GM23248 (cell line): Measurements from ENCODE around the gene METTL15. TPM values are rescaled to one million over a fixed set of nuclear protein-coding genes. Genes with fewer than 3 reads are reported as not detected.
A peak's percentile ranks its signal among the peaks of the same experiment; 100 is the strongest.

ENCODE experiments used
- DNase-seq: peaks from one replicate; pipeline ENCODE4 v3.0.0-alpha.2; 2015
- H2AFZ ChIP-seq: fragments of 200-600 bp; sonication (generic); 2 replicates; pipeline ENCODE4 v1.6.1; 2016; ENCODE audit warnings: antibody characterized with exemption
- H3F3A ChIP-seq: fragments of 200-600 bp; sonication (generic); 2 replicates; pipeline ENCODE4 v1.6.1; 2016; ENCODE audit warnings: mild to moderate bottlenecking, antibody characterized with exemption, mixed run types; ENCODE audit not compliant: insufficient read depth
- H3K27ac ChIP-seq: fragments of 200-600 bp; sonication (generic); 2 replicates; pipeline ENCODE4 v1.5.1; 2016; ENCODE audit warnings: mild to moderate bottlenecking
- H3K27me3 ChIP-seq: fragments of 200-600 bp; sonication (generic); replicated peaks from 2 replicates; pipeline ENCODE4 v1.6.1; 2016; ENCODE audit warnings: mild to moderate bottlenecking; ENCODE audit not compliant: insufficient read depth
- H3K36me3 ChIP-seq: fragments of 200-600 bp; sonication (generic); 2 replicates; pipeline ENCODE4 v1.6.1; 2016; ENCODE audit warnings: low read depth, mild to moderate bottlenecking
- H3K4me1 ChIP-seq: fragments of 200-600 bp; sonication (generic); 2 replicates; pipeline ENCODE4 v1.6.1; 2016; ENCODE audit warnings: mild to moderate bottlenecking; ENCODE audit not compliant: insufficient read depth
- H3K4me2 ChIP-seq: fragments of 200-600 bp; sonication (generic); one replicate; pipeline ENCODE4 v1.6.1; 2016; ENCODE audit warnings: mild to moderate bottlenecking; ENCODE audit not compliant: unreplicated experiment
- H3K4me3 ChIP-seq: fragments of 200-600 bp; sonication (generic); 2 replicates; pipeline ENCODE4 v1.5.1; 2016; ENCODE audit warnings: mild to moderate bottlenecking
- H3K79me2 ChIP-seq: fragments of 200-600 bp; sonication (generic); 2 replicates; pipeline ENCODE4 v1.6.1; 2016; ENCODE audit warnings: mild to moderate bottlenecking; ENCODE audit not compliant: insufficient read depth
- H3K9ac ChIP-seq: fragments of 200-600 bp; sonication (generic); 2 replicates; pipeline ENCODE4 v1.6.1; 2016; ENCODE audit warnings: mild to moderate bottlenecking
- H3K9me2 ChIP-seq: fragments of 200-600 bp; sonication (generic); 2 replicates; pipeline ENCODE4 v1.6.1; 2016; ENCODE audit warnings: mixed run types, mild to moderate bottlenecking, moderate library complexity; ENCODE audit not compliant: insufficient read depth
- H3K9me3 ChIP-seq: fragments of 200-600 bp; sonication (generic); one replicate; pipeline ENCODE4 v1.6.1; 2017; ENCODE audit warnings: low read depth
- H4K20me1 ChIP-seq: fragments of 200-600 bp; sonication (generic); 2 replicates; pipeline ENCODE4 v1.6.0; 2016; ENCODE audit not compliant: insufficient read depth
- EZH2 ChIP-seq: fragments of 200-600 bp; sonication (generic); IDR thresholded peaks from 2 replicates; pipeline ENCODE4 v1.6.1; 2018; ENCODE audit warnings: antibody characterized with exemption, mild to moderate bottlenecking; ENCODE audit not compliant: insufficient read depth, poor library complexity, severe bottlenecking
- EZH2phosphoT487 ChIP-seq: fragments of 200-600 bp; sonication (generic); IDR thresholded peaks from 2 replicates; pipeline ENCODE4 v1.6.1; 2018; ENCODE audit warnings: antibody characterized with exemption, moderate library complexity, mild to moderate bottlenecking, low read depth; ENCODE audit not compliant: insufficient read depth
- WGBS, 2 experiments: methylation state at CpG; one replicate each; pipeline ENCODE4 v1.1.6; 2015 to 2017; ENCODE audit warnings: low lambda C conversion rate in 2 of 2, low coverage in 1 of 2; ENCODE audit errors: missing lambda C conversion rate in 2 of 2; 5-methylcytosine and 5-hydroxymethylcytosine counted together
- in situ Hi-C: fragments of 300-500 bp; cut with MboI; formaldehyde crosslinking; loops from 2 replicates; pipeline ENCODE4 v1.15.0; 2020
- polyA plus RNA-seq: library from polyadenylated mRNA; unstranded; fragments of >200 nt; fragmentation: Nextera tagmentation; extraction: Ambion mirVana; gene quantifications from 2 replicates; pipeline ENCODE4 v1.2.1, GENCODE V29; 2016
- total RNA-seq: library from RNA; depleted of rRNA; stranded (reverse); fragments of >200 nt; shearing (Covaris generic); gene quantifications from 2 replicates; pipeline ENCODE4 v1.2.3, GENCODE V29; 2014

Gene METTL15
- total and polyA plus RNA-seq, 2 experiments from 2014 or later, result 13.1 to 15.9 TPM

DNA sequence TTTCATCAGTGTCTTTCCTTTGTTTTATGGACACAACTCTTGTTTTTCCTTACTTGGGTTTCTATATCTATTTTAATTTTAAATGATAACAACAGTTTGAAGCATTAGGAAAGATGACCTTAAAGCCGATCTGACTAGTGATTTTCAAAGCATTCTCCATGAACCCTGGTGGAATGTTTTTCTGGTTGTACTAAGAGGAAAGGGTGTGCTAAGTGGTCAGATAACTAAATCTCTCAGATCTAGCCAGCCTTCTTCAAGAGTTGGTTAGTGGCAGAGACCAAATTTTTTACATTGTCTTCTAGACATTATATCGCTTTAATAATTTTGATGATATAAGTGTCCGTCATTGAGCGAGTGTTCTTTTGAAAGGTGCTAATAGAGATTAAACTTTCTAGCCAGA lies 134.4 kb downstream of the METTL15 start:
- in situ Hi-C loops, result no loop called here
- 91 to 94% methylated on average over 4 of the region's 4 CpGs for WGBS, 2 experiments

DNA sequence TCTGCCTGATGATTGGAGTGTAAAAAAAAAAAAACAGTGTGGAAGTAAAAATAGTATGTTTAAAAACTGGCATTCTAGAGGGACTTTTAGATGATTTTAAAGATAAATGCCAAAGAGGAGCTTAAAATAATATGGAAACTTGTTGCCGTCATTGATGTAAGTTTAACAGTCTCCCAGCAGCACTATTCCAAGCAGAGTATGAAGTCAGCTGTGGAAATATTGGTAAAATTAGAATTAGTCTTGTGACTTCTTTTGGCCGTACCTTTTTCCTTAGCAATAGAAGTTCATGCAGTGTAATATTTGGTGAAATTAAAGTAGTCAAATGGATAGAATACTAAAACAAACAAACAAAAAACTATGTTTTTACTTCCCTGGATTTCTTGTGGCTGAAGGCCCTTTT lies 134.9 kb downstream of the METTL15 start:
- peaks cover 27% of the 10 kb centered on the region for H3K4me1 ChIP-seq
- peak overlapping the region; percentile 25 for H3K4me3 ChIP-seq
- peak overlapping the region; percentile 10; the same call in 1 of the 2 replicates for H3K27ac ChIP-seq
- H3K9ac ChIP-seq, result no peak overlapping the region
- no peaks in the 10 kb centered on the region for H3K9me2 ChIP-seq
- H3K9me3 ChIP-seq, result no peaks in the 10 kb centered on the region
- H3K27me3 ChIP-seq, result no peaks in the 10 kb centered on the region
- TF ChIP-seq EZH2phosphoT487 (no peak), EZH2 (no peak)
- H2AFZ ChIP-seq, result 0 out of 2 replicates have a peak overlapping the region, but pooled peaks have one; percentile 7
- peak; percentile 26 for DNase-seq
- no peaks in the 10 kb centered on the region for H3K36me3 ChIP-seq
- peaks cover 20% of the 10 kb centered on the region for H3F3A ChIP-seq
- H3K4me2 ChIP-seq, result peak overlapping the region; percentile 45
- in situ Hi-C loops, result no loop called here
- WGBS, 2 experiments, result 24 to 27% methylated on average over 2 of the region's 2 CpGs
- no peaks in the 10 kb centered on the region; the same call in 1 of the 2 replicates for H3K79me2 ChIP-seq
- H4K20me1 ChIP-seq, result no peaks in the 10 kb centered on the region

More for the DNA sequence above, 134.4 kb downstream of the METTL15 start:
- no peaks in the 10 kb centered on the region; the same call in 1 of the 2 replicates for H3K79me2 ChIP-seq
- no peak overlapping the region for H3K27ac ChIP-seq
- DNase-seq, result no peak
- 0 out of 2 replicates have a peak overlapping the region, but pooled peaks have one; percentile 7 for H2AFZ ChIP-seq
- H3K4me3 ChIP-seq, result no peak overlapping the region
- no peak for TF ChIP-seq EZH2
- TF ChIP-seq EZH2phosphoT487, result no peak
- H3K9me3 ChIP-seq, result no peaks in the 10 kb centered on the region
- H3K4me2 ChIP-seq, result no peak overlapping the region
- H3K9me2 ChIP-seq, result no peaks in the 10 kb centered on the region
- H3K27me3 ChIP-seq, result no peaks in the 10 kb centered on the region
- H3K4me1 ChIP-seq, result peaks cover 27% of the 10 kb centered on the region
- H3K9ac ChIP-seq, result no peak overlapping the region
- peaks cover 20% of the 10 kb centered on the region for H3F3A ChIP-seq
- H3K36me3 ChIP-seq, result no peaks in the 10 kb centered on the region
- no peaks in the 10 kb centered on the region for H4K20me1 ChIP-seq

DNA sequence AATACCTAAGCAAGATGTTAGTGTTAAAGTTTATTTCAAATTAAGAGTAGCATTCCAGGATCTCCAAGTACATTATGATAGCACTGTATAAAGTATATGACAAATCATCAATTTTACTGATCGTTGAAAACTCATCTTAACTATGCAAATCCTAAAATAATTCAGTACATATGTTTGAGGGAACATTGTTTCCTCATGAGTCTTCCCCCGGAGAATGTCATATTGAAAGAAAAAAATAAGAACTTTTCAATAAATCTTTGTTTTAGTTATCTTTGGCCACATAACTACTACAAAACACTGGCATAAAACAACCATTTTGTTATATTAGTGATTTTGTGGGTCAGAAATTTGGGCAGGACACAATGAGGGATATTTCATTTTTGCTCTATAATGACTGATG lies 135.4 kb downstream of the METTL15 start:
- in situ Hi-C loops, result no loop called here
- Histone ChIP-seq H3F3A (peaks cover 20% of the 10 kb centered on the region), H3K4me3 (peak overlapping the region; percentile 25), H3K27me3 (no peaks in the 10 kb centered on the region), H4K20me1 (no peaks in the 10 kb centered on the region), H3K79me2 (no peaks in the 10 kb centered on the region; the same call in 1 of the 2 replicates), H3K9me3 (no peaks in the 10 kb centered on the region), H3K4me1 (peaks cover 27% of the 10 kb centered on the region), H3K4me2 (peak overlapping the region; percentile 45), H3K9me2 (no peaks in the 10 kb centered on the region), H3K36me3 (no peaks in the 10 kb centered on the region), H3K27ac (peak overlapping the region; percentile 10), H2AFZ (0 out of 2 replicates have a peak overlapping the region, but pooled peaks have one; percentile 7), H3K9ac (no peak overlapping the region)
- DNase-seq, result peak; percentile 42
- TF ChIP-seq EZH2phosphoT487 (no peak), EZH2 (no peak)
- WGBS, 2 experiments, result 1 to 4% methylated on average over 2 of the region's 2 CpGs

DNA sequence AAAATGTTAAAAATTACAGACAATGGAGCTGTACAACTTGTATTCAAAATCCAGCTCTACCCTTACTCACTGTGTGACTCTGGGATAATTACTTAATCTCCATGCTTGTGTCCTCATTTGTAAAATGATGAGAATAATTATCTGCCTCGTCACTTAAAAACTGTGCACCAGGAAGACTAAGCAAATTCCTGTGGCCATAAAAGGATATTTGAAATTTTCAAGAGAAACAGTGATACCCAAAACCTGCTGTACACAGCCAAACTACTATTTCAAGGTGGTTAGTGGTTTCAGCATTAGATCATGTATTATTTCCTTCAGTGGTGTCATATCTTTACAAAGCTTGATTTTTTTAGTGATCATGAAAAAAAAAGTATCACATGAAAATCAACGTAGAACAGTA lies 136.9 kb downstream of the METTL15 start:
- in situ Hi-C loops, result no loop called here
- H3K9ac ChIP-seq, result no peak overlapping the region
- TF ChIP-seq EZH2, result no peak
- TF ChIP-seq EZH2phosphoT487, result no peak
- no peak overlapping the region for H2AFZ ChIP-seq
- H3F3A ChIP-seq, result peaks cover 20% of the 10 kb centered on the region
- no peaks in the 10 kb centered on the region; the same call in 1 of the 2 replicates for H3K36me3 ChIP-seq
- H3K4me2 ChIP-seq, result no peak overlapping the region
- H3K27me3 ChIP-seq, result no peaks in the 10 kb centered on the region
- 90% methylated on average over 2 of the region's 2 CpGs for WGBS, 2 experiments
- no peaks in the 10 kb centered on the region for H4K20me1 ChIP-seq
- H3K9me3 ChIP-seq, result no peaks in the 10 kb centered on the region
- H3K4me1 ChIP-seq, result peaks cover 27% of the 10 kb centered on the region
- H3K27ac ChIP-seq, result no peak overlapping the region
- H3K79me2 ChIP-seq, result peaks cover under 1% of the 10 kb centered on the region; the same call in 1 of the 2 replicates
- H3K9me2 ChIP-seq, result no peaks in the 10 kb centered on the region
- no peak overlapping the region for H3K4me3 ChIP-seq
- DNase-seq, result peak; percentile 23

DNA sequence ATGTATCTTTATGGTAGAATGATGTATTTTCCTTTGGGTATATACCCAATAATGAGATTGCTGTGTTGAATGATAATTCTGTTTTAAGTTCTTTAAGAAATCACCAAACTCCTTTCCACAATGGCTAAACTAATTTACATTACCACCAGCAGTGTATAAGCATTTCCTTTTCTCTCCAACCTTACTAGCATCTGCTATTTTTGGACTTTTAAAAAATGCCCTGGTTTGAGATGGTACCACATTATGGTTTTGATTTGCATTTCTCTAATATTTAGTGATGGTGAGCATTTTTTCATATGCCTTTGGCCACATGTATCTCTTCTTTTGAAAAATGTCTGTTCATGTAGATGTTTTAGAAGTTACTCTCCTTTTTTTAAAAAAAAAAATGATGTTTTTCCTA lies 142.0 kb downstream of the METTL15 start:
- Histone ChIP-seq H3K27ac (no peak overlapping the region), H4K20me1 (no peaks in the 10 kb centered on the region), H3K9me3 (no peaks in the 10 kb centered on the region), H3K4me2 (no peak overlapping the region), H3K9me2 (no peaks in the 10 kb centered on the region), H3K36me3 (peaks cover 5% of the 10 kb centered on the region; the same call in 1 of the 2 replicates), H3F3A (0 out of 2 replicates have a peak, but pooled peaks cover 3% of the 10 kb centered on the region), H3K27me3 (no peaks in the 10 kb centered on the region), H3K9ac (no peak overlapping the region), H2AFZ (no peak overlapping the region), H3K4me3 (no peak overlapping the region), H3K79me2 (peaks cover 7% of the 10 kb centered on the region), H3K4me1 (peaks cover 5% of the 10 kb centered on the region; the same call in 1 of the 2 replicates)
- no peak for DNase-seq
- in situ Hi-C loops, result no loop called here
- no peak for TF ChIP-seq EZH2
- no peak for TF ChIP-seq EZH2phosphoT487
